GM18505 (cell line): ENCODE data around the gene ROR1.

Experiments
- ATAC-seq: cut with Tn5 transposase; IDR thresholded peaks from one replicate; pipeline ENCODE4 v1.9.1; 2021; ENCODE audit not compliant: unreplicated experiment
- POLR2A ChIP-seq: IDR thresholded peaks from 4 replicates; pipeline ENCODE4 v1.6.1; 2011; ENCODE audit warnings: borderline replicate concordance; ENCODE audit not compliant: insufficient read depth, insufficient read length; ENCODE audit errors: extremely low read depth

Gene ROR1

DNA sequence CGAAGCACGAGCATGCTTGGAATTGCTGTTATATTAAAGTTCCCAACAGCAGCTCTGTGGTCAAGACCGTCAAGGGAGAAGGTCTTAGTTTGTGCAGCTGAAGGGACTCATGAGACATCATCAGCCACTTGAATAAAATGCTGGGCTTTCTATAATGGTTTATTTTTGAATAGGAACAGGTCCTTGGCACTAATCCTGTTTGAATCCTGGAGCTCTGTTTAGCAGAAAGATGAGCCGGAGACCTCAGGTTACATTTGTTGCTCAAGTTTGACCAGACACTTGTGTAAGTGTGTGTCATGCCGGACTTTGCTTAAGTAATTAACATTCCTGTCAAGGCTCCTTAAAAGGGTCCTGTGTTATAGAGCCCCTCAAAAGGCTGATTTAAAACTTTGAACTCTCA is 186.5 kb downstream of the ROR1 start:
- no peak for TF ChIP-seq POLR2A
- no peak for ATAC-seq

DNA sequence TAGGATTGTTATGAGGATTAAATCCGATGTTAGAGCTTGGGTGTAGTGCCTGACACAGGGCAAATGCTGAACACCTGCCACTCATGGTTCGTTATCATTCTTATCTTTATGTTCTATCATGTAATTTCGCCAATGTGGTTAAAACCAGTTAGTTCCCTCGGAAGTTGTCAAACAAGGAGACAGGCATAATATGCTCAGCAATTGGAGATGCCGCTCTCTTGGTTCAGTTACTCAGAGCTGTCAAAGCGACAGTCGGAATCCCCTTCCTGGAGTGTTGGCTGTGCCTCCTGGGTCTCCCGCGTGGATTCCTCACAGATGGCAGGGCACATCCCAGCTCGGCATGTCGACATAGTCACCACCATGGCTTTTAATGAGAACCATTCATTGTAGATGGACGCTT is 192.2 kb downstream of the ROR1 start:
- ATAC-seq, result no peak

DNA sequence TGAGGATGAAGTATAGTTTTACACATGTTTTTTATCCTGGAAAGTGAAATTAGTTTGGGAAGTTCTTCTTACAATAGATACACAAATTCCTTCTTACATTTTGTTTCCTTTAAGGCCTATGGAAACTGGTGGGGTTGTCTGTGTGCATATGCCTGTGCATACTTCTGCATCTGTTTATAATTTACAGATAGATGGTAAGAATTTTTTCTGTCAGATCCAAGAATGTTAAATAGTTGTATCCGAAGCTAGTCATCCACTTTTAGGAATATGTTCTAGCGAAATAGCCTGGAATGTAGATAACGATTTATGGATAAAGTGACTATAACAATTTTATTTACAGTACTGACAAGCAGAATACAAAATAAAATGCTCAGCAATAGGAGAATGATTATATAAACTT is 194.1 kb downstream of the ROR1 start:
- ATAC-seq, result no peak
- TF ChIP-seq POLR2A, result no peak

More for the DNA sequence above, 192.2 kb downstream of the ROR1 start:
- TF ChIP-seq POLR2A, result no peak

DNA sequence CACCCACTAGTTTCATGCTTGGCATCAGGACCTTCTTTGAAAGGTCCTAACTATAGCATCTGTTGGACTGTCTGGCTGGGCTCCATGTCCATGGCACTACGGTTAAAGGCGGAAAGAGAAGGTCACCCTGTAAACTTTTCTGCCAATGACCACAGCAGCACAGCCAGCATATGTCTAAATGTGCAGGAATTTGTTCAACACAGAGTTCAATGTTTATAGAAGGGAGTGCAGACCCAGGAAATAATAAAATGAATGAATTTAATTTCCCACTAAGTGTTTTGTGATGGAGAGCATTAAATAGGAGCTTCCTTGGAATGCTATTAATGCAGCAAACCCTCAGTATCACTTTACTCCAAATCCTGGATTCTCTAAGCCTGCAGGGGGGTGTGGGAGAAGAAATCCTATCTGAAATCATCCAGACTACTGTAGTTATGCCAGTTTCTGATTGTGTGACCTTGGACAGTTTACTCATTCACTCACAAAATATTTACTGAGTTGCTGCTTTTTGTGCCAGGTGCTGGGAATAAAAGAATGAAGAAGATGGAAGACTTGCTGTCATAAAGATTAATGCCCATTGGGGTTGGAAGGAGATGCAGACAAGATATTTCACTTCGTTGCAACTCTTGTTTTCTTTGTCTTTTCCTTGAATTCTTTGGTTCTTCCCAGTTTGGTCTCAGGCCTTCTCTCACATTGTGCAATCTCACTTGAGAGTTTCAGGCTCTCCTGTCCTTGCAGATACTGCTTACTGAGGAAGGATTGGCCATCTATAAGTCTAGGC is 195.0 kb downstream of the ROR1 start:
- no peak for TF ChIP-seq POLR2A
- ATAC-seq, result no peak

DNA sequence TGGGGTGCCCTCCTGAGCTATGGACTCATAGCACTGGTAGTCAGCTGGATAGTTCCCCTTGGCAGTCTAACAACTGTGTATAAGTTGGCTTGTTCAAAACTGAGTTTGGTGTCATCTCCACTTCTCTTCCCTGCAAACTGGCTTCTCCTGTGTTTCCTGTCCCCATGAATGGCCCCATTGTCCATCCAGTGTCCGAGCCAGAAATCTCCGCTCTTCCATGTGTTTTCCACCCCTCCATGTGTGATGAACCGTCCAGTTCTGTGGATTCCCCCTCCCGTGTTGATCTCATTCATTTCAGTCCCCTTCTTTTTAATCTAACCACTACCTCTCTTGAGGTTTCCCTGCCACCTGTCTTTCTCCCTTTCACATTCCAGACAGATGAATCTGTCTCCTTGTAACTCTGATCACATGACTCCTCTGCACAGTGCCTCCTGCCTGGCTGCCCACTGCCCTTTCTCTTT is 195.7 kb downstream of the ROR1 start:
- ATAC-seq, result no peak
- TF ChIP-seq POLR2A, result no peak

DNA sequence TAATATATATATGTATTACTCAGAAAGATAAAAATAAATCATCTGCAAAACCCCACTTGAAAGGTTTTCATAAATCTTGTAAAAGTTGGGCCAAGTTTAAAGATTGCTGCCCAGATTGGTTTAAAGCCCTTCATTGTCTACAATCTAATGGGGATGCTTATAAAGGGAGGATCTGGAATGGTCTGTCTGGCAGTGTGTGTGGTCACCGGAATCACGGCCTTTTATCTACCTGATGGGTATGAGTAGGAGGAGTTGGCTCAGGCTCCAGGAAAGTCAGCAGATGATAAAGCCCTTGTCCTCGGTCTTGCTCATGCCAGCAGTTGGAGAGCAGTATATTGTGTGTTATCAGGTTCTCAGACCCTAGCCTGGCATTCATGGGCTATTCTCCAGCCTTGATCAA is 197.7 kb downstream of the ROR1 start:
- no peak for TF ChIP-seq POLR2A
- no peak for ATAC-seq

DNA sequence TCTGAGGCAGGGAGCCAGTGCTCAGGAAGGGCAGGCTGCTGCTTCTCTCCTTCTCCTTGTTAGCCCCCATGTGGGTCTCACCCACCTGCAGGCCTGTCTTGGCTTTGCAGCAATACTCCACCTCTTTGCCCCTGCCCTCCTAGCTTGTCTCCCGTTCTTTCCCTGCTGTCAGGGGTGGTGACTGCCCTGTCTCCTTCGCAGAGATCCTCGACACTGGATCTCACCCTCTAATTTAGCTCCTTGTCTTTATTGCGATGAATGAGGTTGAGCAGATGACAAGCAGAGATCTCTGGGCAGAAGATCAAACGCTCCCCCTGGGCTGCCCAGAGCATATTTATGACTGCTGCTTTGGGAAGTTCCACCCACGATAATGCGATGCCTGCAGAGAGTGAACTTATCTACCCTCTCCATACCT is 199.2 kb downstream of the ROR1 start:
- no peak for ATAC-seq
- no peak for TF ChIP-seq POLR2A

DNA sequence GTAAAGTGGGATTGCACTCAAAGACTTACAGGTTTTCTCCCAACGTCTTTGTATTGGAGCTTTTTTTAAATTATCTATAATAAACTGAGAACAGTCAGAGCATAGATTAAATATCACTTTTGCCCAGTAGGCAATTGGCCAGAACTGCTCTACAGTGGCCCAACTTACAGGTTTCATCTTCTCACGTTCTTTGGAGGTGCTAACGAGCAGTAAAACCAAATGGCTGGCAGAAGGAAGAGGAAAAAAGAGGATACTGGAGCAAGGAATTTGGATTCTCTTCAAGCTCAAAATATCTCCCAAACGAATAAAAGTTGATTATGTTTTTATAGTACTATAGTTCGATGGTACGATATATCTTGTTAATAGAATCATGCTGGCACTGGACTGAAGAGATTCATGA is 201.1 kb downstream of the ROR1 start:
- no peak for ATAC-seq
- TF ChIP-seq POLR2A, result no peak

DNA sequence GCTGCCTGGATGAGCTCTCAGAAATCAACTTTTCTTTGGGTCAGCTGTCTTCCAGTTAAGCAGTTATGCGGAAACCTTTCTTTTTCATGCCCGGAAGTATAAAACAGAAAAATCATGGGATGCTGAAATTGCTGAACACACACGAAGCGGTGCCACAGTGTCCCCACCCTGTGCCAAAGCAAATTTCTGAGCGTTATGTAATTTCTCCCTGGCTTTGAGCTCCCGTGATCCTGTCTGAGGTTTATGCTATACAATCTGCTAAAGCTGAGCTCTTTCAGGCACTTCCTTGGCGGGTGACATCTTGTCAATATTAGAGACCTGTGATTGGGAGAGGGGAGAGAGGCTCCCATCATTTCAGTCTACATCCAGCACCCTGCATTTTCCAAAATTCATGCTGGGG is 201.7 kb downstream of the ROR1 start:
- TF ChIP-seq POLR2A, result no peak
- ATAC-seq, result no peak

DNA sequence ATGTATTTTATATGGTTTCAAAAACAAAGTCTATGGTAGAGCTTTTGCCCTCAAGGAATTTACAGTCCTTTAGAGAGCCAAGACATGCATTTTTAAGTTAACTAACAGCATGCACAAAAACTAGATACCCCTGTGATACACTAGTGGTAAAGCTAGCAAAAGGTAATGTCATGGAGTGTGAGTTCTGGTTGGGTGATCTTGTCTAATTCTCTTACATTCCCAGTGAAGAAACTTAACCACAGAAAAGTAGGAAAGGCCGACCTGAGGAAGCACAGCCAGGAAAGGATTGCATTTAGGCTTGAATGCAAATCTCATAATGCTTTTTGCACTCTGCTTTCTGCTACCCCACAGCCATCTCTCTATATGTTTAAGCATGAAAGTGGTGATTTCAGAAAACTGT is 202.2 kb downstream of the ROR1 start:
- TF ChIP-seq POLR2A, result no peak
- ATAC-seq, result no peak

DNA sequence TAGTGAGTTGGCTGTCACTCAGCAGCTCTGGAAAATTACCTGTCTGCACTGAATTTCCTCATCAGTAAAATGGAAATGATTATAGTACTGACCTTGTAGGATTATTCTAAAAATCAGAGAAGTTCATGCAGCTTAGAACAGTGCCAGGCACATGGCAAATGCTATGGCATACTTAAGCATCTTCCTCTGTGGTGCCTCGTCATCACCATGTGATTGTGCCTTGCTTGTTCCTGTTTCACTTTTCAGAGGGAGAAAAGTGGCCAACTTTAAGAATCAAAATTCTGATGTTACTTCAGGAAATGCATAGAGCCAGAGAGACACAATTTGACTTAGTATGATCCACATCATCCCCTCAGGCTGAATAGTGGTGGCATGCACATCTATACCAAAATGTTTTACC is 203.6 kb downstream of the ROR1 start:
- no peak for TF ChIP-seq POLR2A
- no peak for ATAC-seq

DNA sequence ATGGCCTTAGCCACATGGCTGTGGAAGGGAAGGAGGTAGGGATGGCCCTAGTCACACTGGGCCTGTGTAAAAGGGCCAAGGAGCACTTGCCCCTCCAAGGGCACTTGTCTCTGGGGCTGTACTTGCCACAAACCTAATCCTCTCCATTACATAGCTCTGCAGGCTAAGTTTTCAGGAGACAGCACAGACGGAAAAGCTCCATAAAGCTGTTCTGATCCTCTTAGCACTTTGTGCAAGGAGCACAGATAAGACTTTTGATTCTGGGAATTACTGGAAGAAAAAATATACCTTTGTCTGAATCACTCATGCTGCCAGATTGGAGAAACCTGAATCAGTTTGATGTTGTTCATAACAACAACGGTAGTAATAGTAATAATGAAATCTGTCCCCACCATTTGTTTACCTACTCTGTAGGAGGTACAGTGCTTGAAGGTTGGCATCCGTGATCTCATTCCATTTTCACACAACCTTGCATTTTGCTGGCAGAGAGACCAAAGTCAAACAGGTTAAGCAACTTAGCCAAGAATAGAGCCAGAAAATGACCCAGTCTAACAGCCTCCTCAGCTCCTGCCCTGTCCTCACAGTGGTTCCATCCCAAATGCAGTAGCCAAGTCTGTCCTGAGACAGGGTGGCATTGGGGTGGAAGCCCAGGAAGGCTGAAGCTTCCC is 207.1 kb downstream of the ROR1 start:
- TF ChIP-seq POLR2A, result no peak
- no peak for ATAC-seq

DNA sequence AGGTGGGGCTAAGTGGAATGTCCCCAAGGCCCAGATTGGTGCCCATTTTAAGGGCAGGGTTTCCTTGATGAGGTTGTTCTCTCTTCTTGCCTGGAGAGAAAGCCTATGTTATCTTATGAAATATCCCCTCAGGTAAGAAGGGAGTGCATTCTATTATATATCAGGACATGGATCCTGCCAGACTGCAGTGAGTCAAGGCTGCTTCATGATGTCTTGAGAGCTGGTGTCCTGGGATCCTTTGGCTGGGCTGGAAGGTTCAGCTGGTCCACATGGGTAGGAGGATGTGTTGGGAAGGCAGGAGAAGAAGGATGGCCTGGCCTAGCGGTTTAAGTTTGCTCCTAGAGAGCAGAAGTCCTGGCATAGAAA is 207.6 kb downstream of the ROR1 start:
- TF ChIP-seq POLR2A, result no peak
- no peak for ATAC-seq

DNA sequence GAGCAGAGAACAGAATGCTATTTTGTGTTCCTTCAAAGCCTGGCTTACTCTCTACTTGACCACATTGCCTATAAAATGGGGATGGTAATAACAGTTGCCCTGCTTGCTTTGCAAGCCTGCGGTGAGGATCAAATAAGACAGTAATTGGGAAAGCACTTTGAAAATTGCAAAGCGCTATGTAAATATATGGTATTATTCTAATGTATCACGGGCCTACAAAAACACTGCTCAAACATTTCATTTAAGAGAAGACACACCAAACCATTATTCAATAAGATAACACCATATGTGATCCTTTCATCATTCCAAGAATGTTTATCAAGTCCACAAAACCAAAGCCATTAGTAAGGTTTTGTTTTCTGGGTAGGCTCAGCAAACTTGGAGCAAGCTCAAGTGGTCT is 208.4 kb downstream of the ROR1 start:
- ATAC-seq, result no peak
- TF ChIP-seq POLR2A, result no peak
